CD4-positive, alpha-beta memory T cell (primary cell): ENCODE results near the gene NACC2. TPM values are rescaled to one million over a fixed set of nuclear protein-coding genes. Genes with fewer than 3 reads are reported as not detected.

Experiments
- CTCF ChIA-PET: fragments of 350-600 bp; sonication (Branson Sonifier 250); formaldehyde crosslinking; loops from one replicate; lab custom pipeline; 2021; ENCODE audit warnings: inconsistent platforms; ENCODE audit not compliant: partially characterized antibody; lab: Charles Lee
- POLR2A ChIA-PET: fragments of 350-600 bp; sonication (Branson Sonifier 250); formaldehyde crosslinking; loops from one replicate; lab custom pipeline; 2021; ENCODE audit not compliant: partially characterized antibody; lab: Charles Lee
- DNase-seq, 5 donors: peaks; one replicate each; pipeline versions ENCODE4 v3.0.0 to v3.0.0-alpha.2; 2020 to 2022; ENCODE audit warnings: mixed read lengths in 1 of 5
- H3K27ac ChIP-seq: one replicate; pipeline ENCODE4 v1.7.0; 2013; ENCODE audit warnings: low read depth, low read length
- H3K27me3 ChIP-seq: 2 replicates; pipeline ENCODE4 v1.7.0; 2013; ENCODE audit warnings: mild to moderate bottlenecking, low read length, moderate library complexity; ENCODE audit not compliant: insufficient read depth
- H3K36me3 ChIP-seq: 2 replicates; pipeline ENCODE4 v1.7.0; 2013; ENCODE audit warnings: mild to moderate bottlenecking, low read length, moderate library complexity; ENCODE audit not compliant: insufficient read depth
- H3K4me1 ChIP-seq: 2 replicates; pipeline ENCODE4 v1.7.0; 2013; ENCODE audit warnings: mild to moderate bottlenecking, low read length, moderate library complexity; ENCODE audit not compliant: insufficient read depth
- H3K4me3 ChIP-seq, 2 donors: one replicate each; pipeline ENCODE4 v1.7.0; 2013; ENCODE audit warnings: low read length in 2 of 2, mild to moderate bottlenecking in 1 of 2
- H3K9me3 ChIP-seq, 2 donors: one replicate each; pipeline ENCODE4 v1.7.0; 2013; ENCODE audit warnings: low read length in 2 of 2, control low read depth in 1 of 2; ENCODE audit not compliant: control insufficient read depth in 1 of 2
- H3K27ac Mint-ChIP-seq, 7 donors: one replicate each; pipeline ENCODE4 v1.8.0; 2020 to 2021; ENCODE audit warnings: mixed read lengths in 7 of 7, mild to moderate bottlenecking in 6 of 7, inconsistent platforms in 3 of 7, moderate library complexity in 3 of 7
- H3K27me3 Mint-ChIP-seq, 2 donors: one replicate each; pipeline ENCODE4 v1.8.0; 2020 to 2021; ENCODE audit warnings: mixed read lengths in 2 of 2
- H3K36me3 Mint-ChIP-seq, 2 donors: one replicate each; pipeline ENCODE4 v1.8.0; 2020 to 2021; ENCODE audit warnings: mixed read lengths in 2 of 2, inconsistent platforms in 1 of 2, mild to moderate bottlenecking in 1 of 2
- H3K4me1 Mint-ChIP-seq, 4 donors: one replicate each; pipeline ENCODE4 v1.8.0; 2020 to 2021; ENCODE audit warnings: mixed read lengths in 4 of 4, mild to moderate bottlenecking in 1 of 4
- H3K4me3 Mint-ChIP-seq, 8 donors: one replicate each; pipeline ENCODE4 v1.8.0; 2020 to 2021; ENCODE audit warnings: mixed read lengths in 8 of 8, mild to moderate bottlenecking in 7 of 8, moderate library complexity in 6 of 8, inconsistent platforms in 3 of 8
- H3K9me3 Mint-ChIP-seq, 8 donors: one replicate each; pipeline ENCODE4 v1.8.0; 2020 to 2021; ENCODE audit warnings: mixed read lengths in 8 of 8, mild to moderate bottlenecking in 5 of 8, inconsistent platforms in 3 of 8, moderate library complexity in 1 of 8
- intact Hi-C: fragments of 100-400 bp; cut with micrococcal nuclease; formaldehyde crosslinking; loops from one replicate; pipeline ENCODE4 v1.15.1; 2023
- polyA plus RNA-seq, 2 donors: library from polyadenylated mRNA; unstranded; fragments of 300-500 nt; fragmentation: Illumina TruSeq; gene quantifications; one replicate each; pipeline ENCODE4 v1.2.3, GENCODE V29; 2021
- total RNA-seq, 2 experiments: library from RNA; stranded (reverse); gene quantifications; one replicate each; pipeline ENCODE4 v1.2.3, GENCODE V29; 2021

NACC2 gene
- total and polyA plus RNA-seq, 4 experiments from 2014 or later = 0.58 to 12.2 (median 7.1) TPM

DNA sequence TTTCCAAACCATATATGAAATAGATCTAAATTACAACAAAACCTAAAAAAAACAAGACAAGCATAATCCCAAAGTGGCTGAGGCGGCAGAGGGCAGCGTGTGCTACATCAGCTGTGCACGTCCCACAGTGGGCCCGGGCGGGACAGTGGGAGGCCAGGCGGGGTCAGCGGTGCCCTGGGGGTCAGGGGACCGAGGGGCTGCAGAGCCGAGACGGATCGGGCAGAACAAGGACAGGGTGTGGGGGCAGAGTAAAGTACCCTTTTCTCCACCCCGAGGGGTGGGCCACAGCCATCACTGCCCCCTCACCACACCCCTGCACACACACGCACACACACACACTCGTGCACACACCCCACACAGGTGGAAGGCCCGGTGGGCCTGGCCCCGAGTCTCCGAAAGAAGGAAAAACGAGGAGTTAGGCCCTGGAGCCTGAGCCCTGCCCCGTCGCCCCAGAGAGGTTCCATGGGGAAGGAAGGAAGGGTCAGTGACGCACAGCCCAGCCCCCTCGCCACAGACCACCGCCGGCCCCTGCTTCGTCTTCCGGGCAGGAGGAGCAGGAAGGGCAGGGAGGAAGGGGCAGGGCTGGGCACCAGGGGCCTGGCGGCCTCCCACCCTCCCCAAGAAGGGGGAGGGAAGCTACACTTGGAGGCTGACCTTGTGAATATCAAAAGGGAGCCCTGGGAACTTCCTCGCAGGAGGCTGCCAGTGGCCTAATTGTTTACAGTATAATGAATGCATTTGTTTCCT, 84.3 kb downstream of the NACC2 start:
- Mint-ChIP-seq H3K4me1 (no peaks in the 10 kb centered on the region), H3K9me3 (no peaks in the 10 kb centered on the region), H3K27me3 (no peaks in the 10 kb centered on the region), H3K36me3 (peaks cover 0 to 6% of the 10 kb centered on the region in 2 donors), H3K27ac (peak overlapping the region in 1 of 7 donors; percentile 29), H3K4me3 (no peak overlapping the region)
- no peaks in the 10 kb centered on the region for H3K36me3 ChIP-seq
- no peak overlapping the region for H3K27ac ChIP-seq
- DNase-seq = no peak
- CTCF ChIA-PET = no interaction called here
- intact Hi-C loops = no loop called here
- POLR2A ChIA-PET = no interaction called here
- H3K9me3 ChIP-seq = no peaks in the 10 kb centered on the region
- H3K4me1 ChIP-seq = no peaks in the 10 kb centered on the region
- H3K27me3 ChIP-seq = no peaks in the 10 kb centered on the region
- no peak overlapping the region for H3K4me3 ChIP-seq

DNA sequence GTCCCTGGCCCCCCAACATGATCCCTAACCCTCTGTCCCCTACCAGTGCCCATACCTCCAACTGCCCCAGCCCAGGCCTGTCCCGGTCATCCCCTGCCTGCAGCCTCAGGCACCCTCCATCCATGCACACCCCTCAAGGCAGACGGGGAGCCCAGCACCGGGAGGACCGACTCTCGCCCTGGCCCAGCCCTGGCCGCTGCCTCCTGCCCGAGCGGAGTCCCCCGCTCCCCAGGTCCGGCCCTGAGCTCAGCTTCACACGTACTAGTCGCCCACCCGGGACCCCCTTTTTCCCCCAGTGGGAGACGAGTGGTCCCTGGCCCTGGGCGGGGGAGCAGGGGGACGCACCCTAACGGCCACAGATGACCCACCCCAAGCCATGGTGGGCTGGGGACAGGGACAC, 84.9 kb downstream of the NACC2 start:
- no peak overlapping the region for H3K27ac Mint-ChIP-seq
- Histone ChIP-seq H3K9me3 (no peaks in the 10 kb centered on the region), H3K4me1 (no peaks in the 10 kb centered on the region), H3K4me3 (no peak overlapping the region), H3K27ac (no peak overlapping the region), H3K36me3 (no peaks in the 10 kb centered on the region), H3K27me3 (no peaks in the 10 kb centered on the region)
- H3K9me3 Mint-ChIP-seq = no peaks in the 10 kb centered on the region
- ChIA-PET CTCF (no interaction called here), POLR2A (no interaction called here)
- intact Hi-C loops = no loop called here
- no peaks in the 10 kb centered on the region for H3K4me1 Mint-ChIP-seq
- no peak overlapping the region for H3K4me3 Mint-ChIP-seq
- DNase-seq = no peak
- H3K36me3 Mint-ChIP-seq = peaks cover 0 to 6% of the 10 kb centered on the region in 2 donors
- no peaks in the 10 kb centered on the region for H3K27me3 Mint-ChIP-seq

DNA sequence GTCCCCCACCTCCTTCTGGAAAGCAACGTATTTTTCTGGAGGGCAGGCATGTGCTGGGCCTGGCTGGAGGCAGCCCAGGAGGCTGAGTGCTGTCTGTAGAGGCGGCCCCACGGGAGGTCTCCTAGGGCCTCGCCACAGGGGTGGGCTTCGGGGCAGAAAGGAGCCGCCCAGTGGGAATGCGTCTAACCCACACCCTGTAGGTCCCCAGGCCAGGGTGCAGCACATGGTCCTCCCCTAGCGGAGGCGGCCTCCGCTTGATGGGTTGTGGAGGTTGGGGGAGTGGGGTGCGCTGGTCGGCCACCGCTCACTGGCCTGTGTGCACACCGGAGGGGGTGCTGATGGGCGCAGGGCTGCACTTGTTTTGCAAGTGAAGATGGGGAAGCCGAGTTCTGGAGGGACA, 85.6 kb downstream of the NACC2 start:
- Mint-ChIP-seq H3K9me3 (no peaks in the 10 kb centered on the region), H3K36me3 (peaks cover 0 to 6% of the 10 kb centered on the region in 2 donors), H3K27ac (no peak overlapping the region), H3K27me3 (no peaks in the 10 kb centered on the region), H3K4me1 (no peaks in the 10 kb centered on the region), H3K4me3 (no peak overlapping the region)
- intact Hi-C loops = no loop called here
- H3K4me3 ChIP-seq = no peak overlapping the region
- no peaks in the 10 kb centered on the region for H3K9me3 ChIP-seq
- ChIA-PET CTCF (no interaction called here), POLR2A (no interaction called here)
- H3K36me3 ChIP-seq = no peaks in the 10 kb centered on the region
- no peak overlapping the region for H3K27ac ChIP-seq
- H3K4me1 ChIP-seq = no peaks in the 10 kb centered on the region
- H3K27me3 ChIP-seq = no peaks in the 10 kb centered on the region
- DNase-seq = no peak

DNA sequence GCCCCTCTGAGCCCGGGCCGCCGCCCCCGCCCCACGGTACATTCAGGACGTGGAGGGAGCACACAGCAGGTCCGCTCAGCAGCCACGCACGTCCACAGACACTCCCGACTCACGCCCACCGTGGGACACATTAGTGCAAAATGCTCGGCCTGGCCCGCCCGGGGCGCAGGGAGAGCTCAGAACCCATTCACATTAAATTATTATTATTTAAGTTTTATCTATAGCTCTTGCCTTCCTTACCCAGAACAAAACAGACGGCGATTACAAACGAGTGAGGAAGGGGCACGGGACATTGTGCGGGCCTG, 86.4 kb downstream of the NACC2 start:
- Mint-ChIP-seq H3K27ac (no peak overlapping the region), H3K36me3 (peaks cover 0 to 6% of the 10 kb centered on the region in 2 donors), H3K4me1 (no peaks in the 10 kb centered on the region), H3K4me3 (no peak overlapping the region), H3K9me3 (no peaks in the 10 kb centered on the region), H3K27me3 (no peaks in the 10 kb centered on the region)
- no peaks in the 10 kb centered on the region for H3K27me3 ChIP-seq
- DNase-seq = no peak
- CTCF ChIA-PET = no interaction called here
- intact Hi-C loops = no loop called here
- H3K9me3 ChIP-seq = no peaks in the 10 kb centered on the region
- no peaks in the 10 kb centered on the region for H3K4me1 ChIP-seq
- POLR2A ChIA-PET = no interaction called here
- H3K27ac ChIP-seq = no peak overlapping the region
- H3K36me3 ChIP-seq = no peaks in the 10 kb centered on the region
- H3K4me3 ChIP-seq = no peak overlapping the region

GRCh38 chr9:136007934-136008692, 87.0 kb downstream of the NACC2 start:
- DNase-seq = no peak
- Mint-ChIP-seq H3K27ac (peak overlapping the region in 1 of 7 donors; percentile 62), H3K4me1 (no peaks in the 10 kb centered on the region), H3K27me3 (no peaks in the 10 kb centered on the region), H3K36me3 (peaks cover 0 to 6% of the 10 kb centered on the region in 2 donors), H3K4me3 (no peak overlapping the region), H3K9me3 (no peaks in the 10 kb centered on the region)
- H3K4me3 ChIP-seq = no peak overlapping the region
- no peaks in the 10 kb centered on the region for H3K4me1 ChIP-seq
- no peaks in the 10 kb centered on the region for H3K36me3 ChIP-seq
- ChIA-PET POLR2A (no interaction called here), CTCF (no interaction called here)
- intact Hi-C loops = no loop called here
- H3K9me3 ChIP-seq = no peaks in the 10 kb centered on the region
- no peak overlapping the region for H3K27ac ChIP-seq
- no peaks in the 10 kb centered on the region for H3K27me3 ChIP-seq

GRCh38 chr9:136007276-136007933, 87.7 kb downstream of the NACC2 start:
- Histone ChIP-seq H3K36me3 (no peaks in the 10 kb centered on the region), H3K4me3 (no peak overlapping the region), H3K9me3 (no peaks in the 10 kb centered on the region), H3K27ac (no peak overlapping the region), H3K4me1 (no peaks in the 10 kb centered on the region), H3K27me3 (no peaks in the 10 kb centered on the region)
- DNase-seq = no peak
- CTCF ChIA-PET = no interaction called here
- intact Hi-C loops = no loop called here
- no peaks in the 10 kb centered on the region for H3K27me3 Mint-ChIP-seq
- POLR2A ChIA-PET = no interaction called here
- no peaks in the 10 kb centered on the region for H3K9me3 Mint-ChIP-seq
- no peaks in the 10 kb centered on the region for H3K4me1 Mint-ChIP-seq
- H3K27ac Mint-ChIP-seq = peak overlapping the region in 1 of 7 donors; percentile 81
- H3K36me3 Mint-ChIP-seq = peaks cover 0 to 6% of the 10 kb centered on the region in 2 donors
- no peak overlapping the region for H3K4me3 Mint-ChIP-seq

GRCh38 chr9:136006169-136006568, 88.9 kb downstream of the NACC2 start:
- Mint-ChIP-seq H3K9me3 (no peaks in the 10 kb centered on the region), H3K4me1 (no peaks in the 10 kb centered on the region), H3K27ac (no peak overlapping the region), H3K27me3 (no peaks in the 10 kb centered on the region), H3K4me3 (no peak overlapping the region), H3K36me3 (peaks cover 0 to 6% of the 10 kb centered on the region in 2 donors)
- no peak overlapping the region for H3K4me3 ChIP-seq
- no peaks in the 10 kb centered on the region for H3K36me3 ChIP-seq
- POLR2A ChIA-PET = no interaction called here
- intact Hi-C loops = no loop called here
- CTCF ChIA-PET = no interaction called here
- DNase-seq = no peak
- H3K9me3 ChIP-seq = no peaks in the 10 kb centered on the region
- H3K27ac ChIP-seq = no peak overlapping the region
- no peaks in the 10 kb centered on the region for H3K27me3 ChIP-seq
- no peaks in the 10 kb centered on the region for H3K4me1 ChIP-seq
